ENCODE data around the gene SSR2. TPM values are rescaled to one million over a fixed set of nuclear protein-coding genes. Genes with fewer than 3 reads are reported as not detected.
"Not testable (repeated sequence)": the region's sequence is repeated elsewhere in the genome, so short reads cannot be mapped to it uniquely, and the experiment has no call there.

The SSR2 gene
- total RNA-seq, 1 donor from 2014 or later: 207 TPM

GRCh38 chr1:155990005-155990739 is 30.6 kb downstream of the SSR2 start:
- ATAC-seq (peak; percentile 48 to 60), DNase-seq (no peak)
- no peak overlapping the region for H3K27ac ChIP-seq
- no peak for TF ChIP-seq CTCF (IDR thresholded peaks at IDR 0.05)
- H3K4me3 ChIP-seq: no peak overlapping the region
- intact Hi-C loops (cut with DNase I): no loop called here
- no peaks in the 10 kb centered on the region for H3K36me3 ChIP-seq
- H3K27me3 ChIP-seq (ENCODE audit: low read depth): no peaks in the 10 kb centered on the region
- H3K9me3 ChIP-seq: no peaks in the 10 kb centered on the region
- H3K4me1 ChIP-seq: peaks cover 36% of the 10 kb centered on the region

GRCh38 chr1:155989242-155990004 is 31.3 kb downstream of the SSR2 start:
- no peaks in the 10 kb centered on the region for H3K27me3 ChIP-seq (ENCODE audit: low read depth)
- no peaks in the 10 kb centered on the region for H3K9me3 ChIP-seq
- no peaks in the 10 kb centered on the region for H3K36me3 ChIP-seq
- intact Hi-C loops (cut with DNase I): no loop called here
- ATAC-seq (peak; percentile 86 to 94), DNase-seq (peak; percentile 82)
- H3K27ac ChIP-seq: peak overlapping the region; percentile 14
- H3K4me3 ChIP-seq: peak overlapping the region; percentile 42
- peaks cover 37% of the 10 kb centered on the region for H3K4me1 ChIP-seq
- TF ChIP-seq CTCF (IDR thresholded peaks at IDR 0.05): peak; percentile 99

- intact Hi-C loops (cut with DNase I); H3K36me3 ChIP-seq; H3K4me3 ChIP-seq; H3K9me3 ChIP-seq; ATAC-seq; DNase-seq; H3K27me3 ChIP-seq (ENCODE audit: low read depth): not testable (repeated sequence)
- peaks cover 61% of the 10 kb centered on the region for H3K4me1 ChIP-seq
- peak overlapping the region; percentile 1 for H3K27ac ChIP-seq
Observed at GRCh38 chr1:155984903-155985645, 35.7 kb downstream of the SSR2 start.

DNA sequence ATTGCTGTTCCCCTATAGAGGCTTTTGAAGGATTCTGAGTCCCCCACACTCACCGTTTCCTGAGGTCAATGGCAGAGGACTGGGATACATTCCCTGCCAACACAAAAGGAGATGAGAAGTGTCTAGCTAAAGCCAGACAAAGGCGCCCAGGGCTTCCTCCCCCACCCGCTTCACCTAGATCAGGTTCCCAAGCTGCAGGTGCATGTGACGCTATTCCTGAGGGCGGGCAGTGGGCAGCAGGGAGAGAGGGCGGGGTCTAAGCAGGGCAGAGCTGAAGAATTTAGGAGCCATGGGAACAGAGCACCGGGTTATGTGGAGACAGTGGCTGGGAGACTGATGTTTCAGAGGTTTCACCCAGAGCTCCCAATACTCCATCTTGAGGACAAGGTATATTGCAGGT is 36.4 kb downstream of the SSR2 start:
- ATAC-seq: no peak
- H3K4me1 ChIP-seq: peaks cover 63% of the 10 kb centered on the region

DNA sequence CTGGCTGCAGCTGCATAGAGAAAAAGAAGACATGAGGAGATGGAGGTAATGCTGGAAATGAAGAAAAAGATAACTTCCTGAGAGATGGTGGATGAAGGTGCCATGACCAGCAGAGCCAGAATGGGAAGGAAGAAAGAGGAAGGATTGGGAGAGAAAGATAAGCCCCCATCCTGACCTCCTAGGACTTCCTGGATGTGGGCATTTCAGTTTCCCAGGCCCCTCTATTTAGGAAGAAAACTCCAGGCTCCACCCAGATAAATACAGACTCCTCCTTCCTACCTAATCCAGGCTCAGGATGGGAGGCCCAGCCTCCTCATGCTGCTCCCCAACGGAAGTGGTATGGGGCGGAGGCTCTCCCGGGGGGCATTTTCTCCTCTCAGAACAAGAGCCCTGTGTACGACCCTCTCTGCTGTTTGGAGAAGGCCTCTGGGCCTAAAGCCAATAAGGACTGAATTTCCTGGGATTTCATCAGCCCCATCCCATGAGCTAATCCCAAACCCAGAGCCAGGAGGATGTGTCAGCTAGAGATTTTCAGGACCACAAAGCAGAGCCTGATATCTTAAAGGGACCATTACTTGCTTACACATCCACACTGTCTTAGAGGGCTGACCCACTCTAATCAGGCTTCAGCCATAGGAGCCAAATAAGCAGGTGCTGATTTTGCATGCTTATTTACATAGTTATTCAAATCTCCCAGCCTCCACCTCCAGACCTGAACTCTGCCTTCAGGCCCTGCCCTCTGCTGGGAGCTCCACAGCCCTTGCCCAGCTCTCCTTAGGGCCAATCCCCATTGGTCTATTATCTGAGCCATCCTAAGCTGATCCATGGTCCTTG is 37.3 kb downstream of the SSR2 start:
- peaks cover 57% of the 10 kb centered on the region for H3K4me1 ChIP-seq
- peak overlapping the region; percentile 5 for H3K4me3 ChIP-seq
- no peaks in the 10 kb centered on the region for H3K27me3 ChIP-seq (ENCODE audit: low read depth)
- intact Hi-C loops (cut with DNase I): no loop called here
- no peaks in the 10 kb centered on the region for H3K36me3 ChIP-seq
- H3K27ac ChIP-seq: peak overlapping the region; percentile 93
- DNase-seq: no peak
- no peaks in the 10 kb centered on the region for H3K9me3 ChIP-seq
- ATAC-seq: no peak
- no peak for TF ChIP-seq CTCF (IDR thresholded peaks at IDR 0.05)

More for the DNA sequence above, 36.4 kb downstream of the SSR2 start:
- H3K9me3 ChIP-seq: no peaks in the 10 kb centered on the region
- TF ChIP-seq CTCF (IDR thresholded peaks at IDR 0.05): no peak
- H3K27ac ChIP-seq: peak overlapping the region; percentile 93
- no peak overlapping the region for H3K4me3 ChIP-seq
- no peaks in the 10 kb centered on the region for H3K27me3 ChIP-seq (ENCODE audit: low read depth)
- intact Hi-C loops (cut with DNase I): no loop called here
- no peak for DNase-seq
- no peaks in the 10 kb centered on the region for H3K36me3 ChIP-seq

Data from lower lobe of right lung (tissue), 2 donors.